ENCODE data around the gene FIGNL2. TPM values are rescaled to one million over a fixed set of nuclear protein-coding genes. Genes with fewer than 3 reads are reported as not detected.

Gene FIGNL2
- total and polyA plus RNA-seq, 5 donors, result 0.18 to 0.39 (median 0.26) TPM

- H3K4me1 ChIP-seq (ENCODE audit: control insufficient read depth, insufficient read depth, low read length), result no peaks in the 10 kb centered on the region
- no peak overlapping the region for H3K4me3 ChIP-seq (ENCODE audit: low read length)
- H3K27ac ChIP-seq (ENCODE audit: low read length), result no peak overlapping the region
- no peak for DNase-seq
- no peak for ATAC-seq
- H3K9me3 ChIP-seq (ENCODE audit: control insufficient read depth, low read length), result no peaks in the 10 kb centered on the region
- 88% methylated on average over 5 of the region's 5 CpGs for WGBS
- no peaks in the 10 kb centered on the region for H3K27me3 ChIP-seq (ENCODE audit: control insufficient read depth, insufficient read depth)
- intact Hi-C loops (cut with DNase I), result no loop called here
Observed at GRCh38 chr12:51852404-51853137, 4.1 kb upstream of the FIGNL2 start.

- Histone ChIP-seq H3K9me3 (ENCODE audit: control insufficient read depth, low read length) (no peaks in the 10 kb centered on the region), H3K27me3 (ENCODE audit: control insufficient read depth, insufficient read depth) (no peaks in the 10 kb centered on the region), H3K4me3 (ENCODE audit: low read length) (no peak overlapping the region), H3K4me1 (ENCODE audit: control insufficient read depth, insufficient read depth, low read length) (no peaks in the 10 kb centered on the region), H3K27ac (ENCODE audit: low read length) (peak overlapping the region; percentile 21)
- WGBS, result 54% methylated on average over 8 of the region's 8 CpGs
- ATAC-seq (peak; percentile 10 to 27), DNase-seq (peak in 2 of 3 donors; percentile 59 to 67)
- intact Hi-C loops (cut with DNase I), result no loop called here
Observed at GRCh38 chr12:51851413-51852124, 3.1 kb upstream of the FIGNL2 start.

GRCh38 chr12:51850965-51851299 lies 2.4 kb upstream of the FIGNL2 start:
- peaks cover 2% of the 10 kb centered on the region for H3K4me1 ChIP-seq (ENCODE audit: control insufficient read depth, insufficient read depth, low read length)

GRCh38 chr12:51850081-51850964 lies 1.8 kb upstream of the FIGNL2 start:
- 70% methylated on average over 8 of the region's 8 CpGs for WGBS
- no peaks in the 10 kb centered on the region for H3K27me3 ChIP-seq (ENCODE audit: control insufficient read depth, insufficient read depth)
- peaks cover 2% of the 10 kb centered on the region for H3K4me1 ChIP-seq (ENCODE audit: control insufficient read depth, insufficient read depth, low read length)
- no peak overlapping the region for H3K27ac ChIP-seq (ENCODE audit: low read length)
- no peaks in the 10 kb centered on the region for H3K9me3 ChIP-seq (ENCODE audit: control insufficient read depth, low read length)
- no peak overlapping the region for H3K4me3 ChIP-seq (ENCODE audit: low read length)
- ATAC-seq (no peak), DNase-seq (no peak)
- intact Hi-C loops (cut with DNase I), result no loop called here

More at GRCh38 chr12:51850965-51851299, 2.4 kb upstream of the FIGNL2 start:
- intact Hi-C loops (cut with DNase I), result no loop called here
- H3K9me3 ChIP-seq (ENCODE audit: control insufficient read depth, low read length), result no peaks in the 10 kb centered on the region
- ATAC-seq (no peak), DNase-seq (no peak)
- no peak overlapping the region for H3K4me3 ChIP-seq (ENCODE audit: low read length)
- no peaks in the 10 kb centered on the region for H3K27me3 ChIP-seq (ENCODE audit: control insufficient read depth, insufficient read depth)
- WGBS, result 83% methylated on average over 4 of the region's 4 CpGs
- no peak overlapping the region for H3K27ac ChIP-seq (ENCODE audit: low read length)

- Histone ChIP-seq H3K27me3 (ENCODE audit: control insufficient read depth, insufficient read depth) (no peaks in the 10 kb centered on the region), H3K4me3 (ENCODE audit: low read length) (peak overlapping the region; percentile 67), H3K9me3 (ENCODE audit: control insufficient read depth, low read length) (no peaks in the 10 kb centered on the region), H3K27ac (ENCODE audit: low read length) (no peak overlapping the region), H3K4me1 (ENCODE audit: control insufficient read depth, insufficient read depth, low read length) (peaks cover 2% of the 10 kb centered on the region)
- intact Hi-C loops (cut with DNase I), result no loop called here
- ATAC-seq (peak in 1 of 2 donors; percentile 43), DNase-seq (peak in 1 of 3 donors; percentile 37)
- WGBS, result 35% methylated on average over 57 of the region's 57 CpGs
Observed at GRCh38 chr12:51848841-51849735, 570 bp upstream of the FIGNL2 start.

GRCh38 chr12:51847643-51848325 lies 734 bp downstream of the FIGNL2 start:
- Histone ChIP-seq H3K27me3 (ENCODE audit: control insufficient read depth, insufficient read depth) (no peaks in the 10 kb centered on the region), H3K27ac (ENCODE audit: low read length) (no peak overlapping the region), H3K4me3 (ENCODE audit: low read length) (peak overlapping the region; percentile 67), H3K4me1 (ENCODE audit: control insufficient read depth, insufficient read depth, low read length) (peaks cover 2% of the 10 kb centered on the region), H3K9me3 (ENCODE audit: control insufficient read depth, low read length) (no peaks in the 10 kb centered on the region)
- DNase-seq (peak; percentile 38 to 73 (median 71)), ATAC-seq (peak; percentile 7 to 39)
- intact Hi-C loops (cut with DNase I), result no loop called here
- WGBS, result 2% methylated on average over 40 of the region's 40 CpGs

- ATAC-seq, result peak; percentile 55 to 60
- intact Hi-C loops (cut with DNase I), result no loop called here
- DNase-seq, result peak; percentile 56 to 82 (median 82)
- no peaks in the 10 kb centered on the region for H3K9me3 ChIP-seq (ENCODE audit: control insufficient read depth, low read length)
- no peaks in the 10 kb centered on the region for H3K27me3 ChIP-seq (ENCODE audit: control insufficient read depth, insufficient read depth)
- H3K4me3 ChIP-seq (ENCODE audit: low read length), result peak overlapping the region; percentile 67
- under 1% methylated on average over 59 of the region's 59 CpGs for WGBS
- peaks cover 2% of the 10 kb centered on the region for H3K4me1 ChIP-seq (ENCODE audit: control insufficient read depth, insufficient read depth, low read length)
- no peak overlapping the region for H3K27ac ChIP-seq (ENCODE audit: low read length)
Observed at GRCh38 chr12:51846911-51847642, 1.4 kb downstream of the FIGNL2 start.

GRCh38 chr12:51846271-51846691 lies 2.2 kb downstream of the FIGNL2 start:
- DNase-seq, result no peak
- Histone ChIP-seq H3K4me1 (ENCODE audit: control insufficient read depth, insufficient read depth, low read length) (peaks cover 2% of the 10 kb centered on the region), H3K9me3 (ENCODE audit: control insufficient read depth, low read length) (no peaks in the 10 kb centered on the region), H3K4me3 (ENCODE audit: low read length) (no peak overlapping the region), H3K27ac (ENCODE audit: low read length) (no peak overlapping the region), H3K27me3 (ENCODE audit: control insufficient read depth, insufficient read depth) (no peaks in the 10 kb centered on the region)
- ATAC-seq, result no peak
- intact Hi-C loops (cut with DNase I), result no loop called here
- WGBS, result 81% methylated on average over 15 of the region's 15 CpGs

- H3K27ac ChIP-seq (ENCODE audit: low read length), result no peak overlapping the region
- ATAC-seq (no peak), DNase-seq (no peak)
- intact Hi-C loops (cut with DNase I), result no loop called here
- H3K4me1 ChIP-seq (ENCODE audit: control insufficient read depth, insufficient read depth, low read length), result peaks cover 2% of the 10 kb centered on the region
- no peaks in the 10 kb centered on the region for H3K27me3 ChIP-seq (ENCODE audit: control insufficient read depth, insufficient read depth)
- WGBS, result 69% methylated on average over 7 of the region's 7 CpGs
- no peaks in the 10 kb centered on the region for H3K9me3 ChIP-seq (ENCODE audit: control insufficient read depth, low read length)
- H3K4me3 ChIP-seq (ENCODE audit: low read length), result no peak overlapping the region
Observed at GRCh38 chr12:51845482-51845881, 3.0 kb downstream of the FIGNL2 start.
